Breast epithelium (tissue), 4 donors: ENCODE measurements around the gene NEURL1B. TPM values are rescaled to one million over a fixed set of nuclear protein-coding genes. Genes with fewer than 3 reads are reported as not detected.

Experiments
- DNase-seq, 2 donors: peaks; one replicate each; pipeline ENCODE4 v3.0.0-alpha.2; 2019; ENCODE audit warnings: low spot score in 2 of 2
- H3K27ac ChIP-seq, 2 donors: fragments of 200-600 bp; sonication (generic) in 1 of 2; one replicate each; pipeline ENCODE4 v1.5.1; 2016 to 2019; ENCODE audit warnings: mild to moderate bottlenecking in 1 of 2
- H3K27me3 ChIP-seq, 2 donors: fragments of 200-600 bp; sonication (generic) in 1 of 2; one replicate each; pipeline versions ENCODE4 v1.5.1 to v1.6.0; 2017 to 2019; ENCODE audit warnings: control low read depth in 1 of 2, mild to moderate bottlenecking in 1 of 2
- H3K36me3 ChIP-seq: fragments of 200-600 bp; one replicate; pipeline ENCODE4 v1.5.1; 2019
- H3K4me1 ChIP-seq, 2 donors: fragments of 200-600 bp; sonication (generic); one replicate each; pipeline ENCODE4 v1.5.1; 2016 to 2019; ENCODE audit warnings: control low read depth in 1 of 2
- H3K4me3 ChIP-seq, 3 donors: fragments of 200-600 bp; sonication (generic); 1 replicate in 2 of 3; 2 replicates in 1 of 3; pipeline ENCODE4 v1.5.1; 2016 to 2019; ENCODE audit warnings: mild to moderate bottlenecking in 3 of 3, moderate library complexity in 2 of 3
- H3K9me3 ChIP-seq, 2 donors: fragments of 200-600 bp; sonication (generic) in 1 of 2; one replicate each; pipeline ENCODE4 v1.5.1; 2016 to 2019; ENCODE audit warnings: control low read depth in 1 of 2
- POLR2A ChIP-seq: fragments of 450-650 bp; IDR thresholded peaks from one replicate; pipeline ENCODE4 v1.6.1; 2016; ENCODE audit warnings: antibody characterized with exemption, mild to moderate bottlenecking, moderate library complexity
- POLR2AphosphoS5 ChIP-seq, 3 donors: sonication (generic); formaldehyde crosslinking; IDR thresholded peaks; one replicate each; pipeline ENCODE4 v1.6.1; 2017; ENCODE audit warnings: antibody characterized with exemption in 3 of 3
- intact Hi-C: fragments of 100-400 bp; cut with DNase I; formaldehyde crosslinking; loops from one replicate; pipeline ENCODE4 v1.15.1; 2023; ENCODE audit warnings: low total_unique reads
- total RNA-seq, 3 donors: library from RNA; depleted of rRNA; stranded (reverse); fragments of >200 nt; gene quantifications; one replicate each; pipeline ENCODE4 v1.1.0, GENCODE V29; 2016
- TF ChIP-seq, protein P1 (sequence below), 3 donors: fragments of 450-650 bp; IDR thresholded peaks; one replicate each; pipeline ENCODE4 v1.5.1; 2016 to 2017; ENCODE audit warnings: antibody characterized with exemption in 3 of 3, mild to moderate bottlenecking in 3 of 3, moderate library complexity in 3 of 3

Gene NEURL1B
- total RNA-seq, 3 donors from 2014 or later: 6.3 to 17.0 (median 9.9) TPM

DNA sequence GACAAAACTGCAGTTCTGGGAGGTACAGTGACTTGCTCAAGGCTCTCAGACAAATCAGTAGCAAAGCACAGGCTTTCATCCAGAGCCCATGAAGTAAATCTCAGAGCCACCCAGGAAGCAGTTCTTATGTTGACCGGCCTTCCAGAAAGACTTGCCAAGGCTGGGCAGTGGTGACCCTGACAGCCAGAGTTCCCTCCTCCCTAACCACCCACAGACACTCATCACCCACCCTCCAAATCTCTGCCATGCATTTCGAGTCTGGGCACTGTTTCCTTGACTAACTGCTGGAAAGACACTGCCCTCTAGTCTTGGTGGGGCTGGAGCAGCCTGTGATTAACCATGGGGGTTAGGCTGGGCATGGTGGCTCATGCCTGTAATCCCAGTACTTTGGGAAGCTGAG is 21.5 kb downstream of the NEURL1B start:
- Histone ChIP-seq H3K36me3 (no peaks in the 10 kb centered on the region), H3K9me3 (no peaks in the 10 kb centered on the region), H3K4me3 (no peak overlapping the region), H3K4me1 (no peaks in the 10 kb centered on the region), H3K27me3 (no peaks in the 10 kb centered on the region), H3K27ac (peak overlapping the region in 1 of 2 donors; percentile 85)
- TF ChIP-seq POLR2A: no peak
- TF ChIP-seq POLR2AphosphoS5 (IDR thresholded peaks at IDR 0.05): no peak
- TF ChIP-seq, protein P1, sequence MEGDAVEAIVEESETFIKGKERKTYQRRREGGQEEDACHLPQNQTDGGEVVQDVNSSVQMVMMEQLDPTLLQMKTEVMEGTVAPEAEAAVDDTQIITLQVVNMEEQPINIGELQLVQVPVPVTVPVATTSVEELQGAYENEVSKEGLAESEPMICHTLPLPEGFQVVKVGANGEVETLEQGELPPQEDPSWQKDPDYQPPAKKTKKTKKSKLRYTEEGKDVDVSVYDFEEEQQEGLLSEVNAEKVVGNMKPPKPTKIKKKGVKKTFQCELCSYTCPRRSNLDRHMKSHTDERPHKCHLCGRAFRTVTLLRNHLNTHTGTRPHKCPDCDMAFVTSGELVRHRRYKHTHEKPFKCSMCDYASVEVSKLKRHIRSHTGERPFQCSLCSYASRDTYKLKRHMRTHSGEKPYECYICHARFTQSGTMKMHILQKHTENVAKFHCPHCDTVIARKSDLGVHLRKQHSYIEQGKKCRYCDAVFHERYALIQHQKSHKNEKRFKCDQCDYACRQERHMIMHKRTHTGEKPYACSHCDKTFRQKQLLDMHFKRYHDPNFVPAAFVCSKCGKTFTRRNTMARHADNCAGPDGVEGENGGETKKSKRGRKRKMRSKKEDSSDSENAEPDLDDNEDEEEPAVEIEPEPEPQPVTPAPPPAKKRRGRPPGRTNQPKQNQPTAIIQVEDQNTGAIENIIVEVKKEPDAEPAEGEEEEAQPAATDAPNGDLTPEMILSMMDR (IDR thresholded peaks at IDR 0.05): no peak
- no peak for DNase-seq
- intact Hi-C loops: no loop called here

DNA sequence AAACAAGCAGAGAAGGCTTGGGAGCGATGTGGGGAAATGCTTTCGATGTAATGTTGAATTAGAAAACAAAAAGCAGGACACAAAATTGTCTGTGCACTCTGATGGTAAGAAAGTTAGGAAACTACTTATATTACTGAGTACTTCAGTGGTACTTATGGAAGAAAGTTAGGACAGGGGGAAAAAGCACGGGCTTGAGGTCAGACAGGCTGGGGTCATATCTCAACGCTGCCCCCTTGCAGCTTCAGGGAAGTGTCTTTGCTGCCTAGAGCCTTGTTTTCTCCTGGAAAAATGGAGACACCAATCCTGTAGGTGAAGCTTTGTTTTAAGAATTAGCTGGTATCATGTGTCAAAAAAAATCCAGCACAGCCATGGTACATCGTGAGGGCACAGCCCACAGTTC is 23.0 kb downstream of the NEURL1B start:
- TF ChIP-seq, protein P1 (IDR thresholded peaks at IDR 0.05): no peak
- no peaks in the 10 kb centered on the region for H3K4me1 ChIP-seq
- no peaks in the 10 kb centered on the region for H3K9me3 ChIP-seq
- H3K36me3 ChIP-seq: no peaks in the 10 kb centered on the region
- no peak overlapping the region for H3K27ac ChIP-seq
- intact Hi-C loops: no loop called here
- DNase-seq: no peak
- H3K4me3 ChIP-seq: no peak overlapping the region
- no peaks in the 10 kb centered on the region for H3K27me3 ChIP-seq

DNA sequence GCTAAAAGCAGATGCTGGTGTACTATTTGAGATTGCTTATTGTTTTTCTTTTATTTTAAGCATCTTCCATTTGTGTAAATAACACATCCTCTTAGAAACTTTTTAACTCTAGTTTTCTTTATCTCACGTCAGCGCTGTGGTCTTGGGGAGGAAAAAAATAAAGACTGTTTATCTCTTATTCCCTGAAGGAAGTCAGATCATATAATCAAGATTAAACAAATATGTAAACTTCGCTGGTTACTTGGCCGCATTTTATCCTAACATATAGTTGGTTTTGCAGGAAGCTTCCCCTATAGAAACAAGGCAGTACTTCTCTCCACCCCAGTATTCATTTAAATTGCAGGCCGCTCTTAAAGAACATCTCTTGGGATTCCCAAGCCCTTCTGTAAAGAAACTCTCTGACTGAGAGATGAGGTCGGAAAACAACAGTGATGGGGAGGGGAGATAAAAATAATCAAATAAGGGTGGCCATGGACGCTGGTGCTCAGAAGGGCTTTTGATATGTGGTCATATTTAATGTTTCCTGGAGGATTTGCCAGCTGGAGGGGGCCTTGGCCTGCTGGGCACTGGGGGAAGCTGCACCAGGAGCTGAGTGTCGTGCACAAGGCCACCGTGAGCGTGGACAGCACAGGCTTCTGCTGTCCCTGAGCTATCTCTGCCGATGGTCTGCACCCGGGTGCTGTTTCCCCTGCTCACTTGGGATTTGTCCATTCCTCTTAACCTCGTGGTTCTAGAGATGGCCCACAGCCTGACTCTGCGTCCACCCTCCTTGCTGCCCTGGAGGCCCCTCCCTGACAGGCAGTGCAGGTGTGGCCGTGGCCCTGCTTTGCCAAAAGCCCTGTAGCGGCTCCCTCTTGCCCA is 23.8 kb downstream of the NEURL1B start:
- Histone ChIP-seq H3K27ac (peak overlapping the region in 1 of 2 donors; percentile 48), H3K4me3 (no peak overlapping the region), H3K36me3 (no peaks in the 10 kb centered on the region), H3K4me1 (no peaks in the 10 kb centered on the region), H3K9me3 (no peaks in the 10 kb centered on the region), H3K27me3 (no peaks in the 10 kb centered on the region)
- DNase-seq: no peak
- intact Hi-C loops: no loop called here
- TF ChIP-seq, protein P1 (IDR thresholded peaks at IDR 0.05): no peak

DNA sequence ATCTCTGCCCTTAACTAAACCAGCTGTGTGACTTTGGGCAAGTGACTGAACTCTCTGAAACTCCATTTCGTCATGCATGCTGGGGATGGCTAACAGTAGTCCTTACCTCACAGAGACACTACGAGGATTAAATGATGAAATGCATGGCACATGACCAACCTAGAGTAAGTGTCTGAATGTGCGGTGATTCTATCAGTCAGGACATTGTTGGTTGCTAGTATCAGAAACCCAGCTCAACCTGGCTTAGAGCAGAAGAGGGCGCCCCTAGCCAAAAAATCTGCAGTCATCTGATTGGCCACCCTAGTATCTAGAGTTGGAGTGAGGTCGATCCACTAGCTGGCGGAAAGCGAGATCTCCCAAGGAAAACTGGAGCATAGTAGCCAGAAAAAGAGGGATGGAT is 25.2 kb downstream of the NEURL1B start:
- H3K4me1 ChIP-seq: no peaks in the 10 kb centered on the region

DNA sequence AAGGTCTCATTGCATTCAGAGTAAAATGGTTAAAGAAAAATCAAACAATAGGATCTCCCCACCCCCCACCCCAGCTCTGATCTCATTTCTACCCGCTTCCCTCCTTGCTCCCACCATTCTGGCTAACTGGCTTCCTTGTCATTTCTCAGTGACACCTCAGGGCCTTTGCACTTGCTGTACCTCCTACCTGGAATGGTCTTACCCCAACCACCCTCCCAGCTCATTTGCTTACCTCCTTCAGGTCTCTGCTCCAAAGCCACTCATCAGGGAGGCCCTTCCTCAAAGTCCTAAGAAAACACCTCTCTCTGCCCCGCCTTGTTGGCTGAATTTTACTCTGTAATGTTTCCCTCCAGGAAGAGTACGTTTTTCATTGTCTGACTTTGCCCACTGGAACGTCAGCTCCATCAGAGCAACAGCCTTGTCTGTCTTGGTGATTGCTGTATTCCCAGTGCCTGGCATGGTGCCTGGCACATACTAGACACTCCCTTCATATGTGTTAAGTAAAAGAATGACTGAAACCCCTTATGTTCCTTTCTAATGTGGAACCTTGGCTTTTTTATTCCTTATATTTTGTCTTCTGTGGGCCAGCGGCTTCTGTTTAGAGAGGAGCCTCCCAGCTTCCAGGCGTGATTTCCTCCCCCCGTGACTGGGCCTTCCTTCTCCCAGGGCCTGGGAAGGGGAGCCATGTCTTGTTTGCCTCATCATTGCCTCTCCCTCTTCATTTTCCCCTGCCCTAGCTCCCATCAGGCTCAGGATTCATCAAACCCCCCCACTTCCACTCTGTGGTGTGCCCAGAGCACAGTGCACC is 26.9 kb downstream of the NEURL1B start:
- H3K36me3 ChIP-seq: no peaks in the 10 kb centered on the region
- no peaks in the 10 kb centered on the region for H3K27me3 ChIP-seq
- H3K4me1 ChIP-seq: no peaks in the 10 kb centered on the region
- no peak for DNase-seq
- no peak for TF ChIP-seq POLR2AphosphoS5 (IDR thresholded peaks at IDR 0.05)
- TF ChIP-seq POLR2A: no peak
- TF ChIP-seq, protein P1 (IDR thresholded peaks at IDR 0.05): no peak
- no peak overlapping the region for H3K4me3 ChIP-seq
- H3K27ac ChIP-seq: peak overlapping the region in 1 of 2 donors; percentile 53
- no peaks in the 10 kb centered on the region for H3K9me3 ChIP-seq
- intact Hi-C loops: no loop called here

More for the DNA sequence above, 25.2 kb downstream of the NEURL1B start:
- Histone ChIP-seq H3K9me3 (no peaks in the 10 kb centered on the region), H3K36me3 (no peaks in the 10 kb centered on the region), H3K27ac (peak overlapping the region in 1 of 2 donors; percentile 48), H3K4me3 (no peak overlapping the region), H3K27me3 (no peaks in the 10 kb centered on the region)
- DNase-seq: no peak
- TF ChIP-seq POLR2AphosphoS5 (IDR thresholded peaks at IDR 0.05): no peak
- intact Hi-C loops: no loop called here
